HPDE6-E6E7 (cell line): Measurements from ENCODE around the gene CLEC4D.
"Not testable (repeated sequence)": the region's sequence is repeated elsewhere in the genome, so short reads cannot be mapped to it uniquely, and the experiment has no call there.

Experiments
- DNase-seq: peaks from one replicate; pipeline ENCODE4 v3.0.0; 2011; ENCODE audit warnings: missing footprints; ENCODE audit errors: extremely low spot score

CLEC4D gene

GRCh38 chr12:8532045-8532444 lies 18.7 kb downstream of the CLEC4D start:
- DNase-seq = no peak

GRCh38 chr12:8537820-8538219 lies 24.5 kb downstream of the CLEC4D start:
- not testable (repeated sequence) for DNase-seq

- not testable (repeated sequence) for DNase-seq
Measured at GRCh38 chr12:8540831-8541230, 27.5 kb downstream of the CLEC4D start, which contains the start of gene CLEC4E. Gene CLEC4E (minus strand): TSS chr12:8540905. CDS start chr12:8540797, 108 bp downstream.

- DNase-seq = no peak
Measured at GRCh38 chr12:8541562-8541961, 28.3 kb downstream of the CLEC4D start.

GRCh38 chr12:8544295-8544694 lies 31.0 kb downstream of the CLEC4D start:
- peak; percentile 49 for DNase-seq

- no peak for DNase-seq
Measured at GRCh38 chr12:8546591-8546990, 33.3 kb downstream of the CLEC4D start.

GRCh38 chr12:8547645-8548044 lies 34.3 kb downstream of the CLEC4D start:
- no peak for DNase-seq

- no peak for DNase-seq
Measured at GRCh38 chr12:8548192-8548591, 34.9 kb downstream of the CLEC4D start.

GRCh38 chr12:8549381-8549780 lies 36.1 kb downstream of the CLEC4D start:
- no peak for DNase-seq

- DNase-seq = no peak
Measured at GRCh38 chr12:8553088-8553627, 39.9 kb downstream of the CLEC4D start.

- DNase-seq = peak; percentile 11
Measured at GRCh38 chr12:8554451-8555195, 41.3 kb downstream of the CLEC4D start.

GRCh38 chr12:8556531-8557097 lies 43.3 kb downstream of the CLEC4D start:
- no peak for DNase-seq

GRCh38 chr12:8559676-8560075 lies 46.4 kb downstream of the CLEC4D start:
- DNase-seq = no peak

- no peak for DNase-seq
Measured at GRCh38 chr12:8561011-8561410, 47.7 kb downstream of the CLEC4D start.

GRCh38 chr12:8562310-8562709 lies 49.0 kb downstream of the CLEC4D start:
- DNase-seq = no peak

GRCh38 chr12:8563356-8563755 lies 50.1 kb downstream of the CLEC4D start:
- DNase-seq = no peak

GRCh38 chr12:8564656-8565055 lies 51.4 kb downstream of the CLEC4D start:
- DNase-seq = no peak

GRCh38 chr12:8566052-8566451 lies 52.7 kb downstream of the CLEC4D start:
- DNase-seq = not testable (repeated sequence)

- DNase-seq = no peak
Measured at GRCh38 chr12:8566525-8566924, 53.2 kb downstream of the CLEC4D start.
